Superior temporal gyrus (tissue), 1 donor: Measurements from ENCODE around the gene GIN1.
"Not testable (repeated sequence)": the region's sequence is repeated elsewhere in the genome, so short reads cannot be mapped to it uniquely, and the experiment has no call there.

Experiments
- DNase-seq: peaks from one replicate; pipeline ENCODE4 v3.0.0-alpha.2; 2016; ENCODE audit errors: extremely low spot score

The GIN1 gene

GRCh38 chr5:103111468-103111867, 8.5 kb downstream of the GIN1 start:
- no peak for DNase-seq

- no peak for DNase-seq
These were observed 9.5 kb downstream of the GIN1 start for GRCh38 chr5:103110403-103110802.

GRCh38 chr5:103109277-103109676, 10.7 kb downstream of the GIN1 start:
- no peak for DNase-seq

- no peak for DNase-seq
These were observed 11.9 kb downstream of the GIN1 start for GRCh38 chr5:103108086-103108485.

DNA sequence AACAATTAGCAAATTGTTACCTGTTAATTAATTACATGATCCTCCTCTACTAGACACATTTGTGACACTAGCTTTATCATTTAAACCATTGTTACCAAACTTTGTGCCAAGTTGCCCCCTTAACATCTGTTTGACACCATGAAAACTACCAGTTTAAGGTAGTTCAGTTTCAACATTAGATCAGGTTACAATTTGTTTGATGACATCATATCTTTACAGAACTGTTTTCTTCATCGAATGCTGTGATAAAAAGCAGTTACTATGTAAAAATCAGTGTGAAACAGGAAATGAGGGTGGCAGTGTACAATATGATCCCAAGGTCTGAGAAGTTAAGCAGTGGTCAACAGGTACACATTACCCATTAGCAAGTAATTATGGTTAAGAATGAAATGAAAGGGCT, 17.7 kb downstream of the GIN1 start:
- no peak for DNase-seq

- DNase-seq, result no peak
These were observed 18.7 kb downstream of the GIN1 start for GRCh38 chr5:103101079-103101750.

GRCh38 chr5:103098993-103099392, 20.9 kb downstream of the GIN1 start:
- no peak for DNase-seq

GRCh38 chr5:103094737-103095136, 25.2 kb downstream of the GIN1 start:
- no peak for DNase-seq

- no peak for DNase-seq
These were observed 26.2 kb downstream of the GIN1 start for GRCh38 chr5:103093727-103094126.

DNA sequence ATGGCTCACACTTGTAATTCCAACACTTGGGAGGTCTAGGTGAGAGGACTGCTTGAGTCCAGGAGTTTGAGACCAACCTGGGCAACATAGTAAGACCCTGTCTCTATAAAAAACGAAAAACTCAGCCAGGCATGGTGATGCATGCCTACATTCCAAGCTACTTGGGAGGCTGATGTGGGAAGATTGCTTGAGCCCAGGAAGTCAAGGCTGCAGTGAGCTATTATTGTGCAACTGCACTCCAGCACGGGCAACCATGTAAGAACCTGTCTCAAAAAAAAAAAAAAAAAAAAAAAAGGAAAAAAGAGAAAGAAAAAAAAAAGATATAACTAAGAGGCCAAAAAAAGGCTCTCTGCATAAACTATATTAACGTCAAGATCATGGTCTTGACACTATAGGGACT, 27.3 kb downstream of the GIN1 start:
- no peak for DNase-seq

DNA sequence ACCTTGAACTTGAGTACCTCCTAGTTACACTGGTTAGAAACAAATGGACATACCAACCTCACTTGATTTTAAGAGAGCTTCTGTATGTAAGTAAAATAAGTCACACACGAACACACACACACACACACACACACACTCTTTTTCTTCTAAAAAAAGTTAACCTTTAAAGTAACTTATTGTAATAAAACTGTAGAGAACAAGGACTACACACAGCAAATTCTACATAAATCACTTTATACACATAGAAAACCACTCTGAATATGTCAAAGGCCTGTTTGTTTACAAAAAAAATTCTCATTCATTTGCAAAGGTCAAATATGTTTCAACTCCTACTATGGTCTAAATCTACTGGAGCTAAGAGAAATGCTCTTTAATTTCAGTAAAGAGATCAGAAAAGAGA, 29.1 kb downstream of the GIN1 start:
- no peak for DNase-seq

- no peak for DNase-seq
These were observed 30.7 kb downstream of the GIN1 start for GRCh38 chr5:103089272-103089671.

DNA sequence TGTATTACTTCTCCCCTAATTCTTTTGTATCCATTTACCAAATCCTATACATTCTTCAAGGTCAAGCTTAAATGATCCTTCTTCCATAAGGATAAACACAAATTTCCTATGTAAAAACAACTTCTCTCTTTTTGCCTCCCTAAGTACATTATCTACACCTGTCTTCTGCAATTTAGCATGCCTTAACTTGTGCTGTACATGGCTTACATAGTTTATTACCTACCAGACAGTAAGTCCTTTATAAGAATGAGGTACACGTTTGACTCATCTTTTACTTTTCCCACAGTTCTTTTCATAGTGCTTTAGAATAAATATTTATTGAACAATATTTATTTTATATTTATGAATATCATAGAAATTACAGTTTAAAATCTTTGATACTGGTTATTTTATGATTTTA, 33.4 kb downstream of the GIN1 start:
- no peak for DNase-seq

DNA sequence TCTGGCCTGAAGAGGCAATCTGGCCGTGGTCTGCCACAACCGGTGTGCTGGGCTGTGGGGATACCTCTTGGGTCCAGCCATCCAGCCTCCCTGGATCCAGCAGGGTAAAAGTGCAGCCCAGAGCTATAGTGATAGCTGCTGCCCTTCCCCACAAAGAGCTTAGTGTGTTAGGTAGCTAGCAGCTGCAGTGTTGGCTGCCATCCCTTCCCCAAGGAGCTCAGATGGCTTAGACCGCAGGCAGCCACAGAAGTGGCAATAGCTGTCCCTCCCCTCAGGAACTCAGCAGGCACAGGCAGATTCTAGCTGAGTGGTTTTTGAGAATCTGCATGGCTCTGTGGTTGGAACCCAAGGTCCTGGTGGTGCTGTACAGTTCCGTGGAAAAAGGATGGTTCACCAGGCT, 40.1 kb downstream of the GIN1 start:
- DNase-seq, result no peak

DNA sequence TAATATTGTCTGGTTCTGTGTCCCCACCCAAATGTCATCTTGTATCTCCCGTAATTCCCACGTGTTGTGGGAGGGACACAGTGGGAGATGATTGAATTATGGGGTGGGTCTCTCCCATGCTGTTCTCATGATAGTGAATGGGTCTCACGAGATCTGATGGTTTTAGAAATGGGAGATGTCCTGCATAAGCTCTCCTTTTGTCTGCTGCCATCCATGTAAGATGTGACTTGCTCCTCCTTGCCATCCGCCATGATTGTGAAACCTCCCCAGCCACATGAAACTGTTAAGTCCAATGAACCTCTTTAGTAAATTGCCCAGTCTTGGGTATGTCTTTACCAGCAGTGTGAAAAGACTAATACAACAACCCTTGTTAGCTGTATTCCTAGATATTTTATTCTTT, 44.5 kb downstream of the GIN1 start:
- no peak for DNase-seq

- not testable (repeated sequence) for DNase-seq
These were observed 46.4 kb downstream of the GIN1 start for GRCh38 chr5:103073500-103073899.

- DNase-seq, result no peak
These were observed 53.6 kb downstream of the GIN1 start for GRCh38 chr5:103066326-103066725.

- DNase-seq, result no peak
These were observed 59.4 kb downstream of the GIN1 start for GRCh38 chr5:103060424-103060954.

DNA sequence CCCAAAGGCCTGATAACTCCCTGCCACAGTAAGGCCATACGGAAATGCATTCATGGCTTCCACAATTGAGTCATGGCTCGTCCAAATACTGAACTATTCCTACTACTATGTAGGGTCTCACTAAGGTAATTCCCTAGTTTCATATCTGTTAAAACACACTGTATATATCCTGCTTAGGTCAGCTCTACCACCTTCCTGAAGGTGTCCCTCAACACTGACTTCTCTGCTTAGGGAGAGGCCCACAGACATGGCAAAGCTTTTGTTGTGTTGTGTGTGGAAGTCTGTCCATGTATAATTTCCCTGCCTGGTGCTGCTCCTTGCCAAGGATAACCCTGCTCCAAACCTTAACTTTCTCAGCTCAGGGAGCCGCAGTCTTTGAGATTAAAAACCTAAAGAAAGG, 60.4 kb downstream of the GIN1 start:
- DNase-seq, result no peak

GRCh38 chr5:103057208-103058130, 62.5 kb downstream of the GIN1 start:
- no peak for DNase-seq

DNA sequence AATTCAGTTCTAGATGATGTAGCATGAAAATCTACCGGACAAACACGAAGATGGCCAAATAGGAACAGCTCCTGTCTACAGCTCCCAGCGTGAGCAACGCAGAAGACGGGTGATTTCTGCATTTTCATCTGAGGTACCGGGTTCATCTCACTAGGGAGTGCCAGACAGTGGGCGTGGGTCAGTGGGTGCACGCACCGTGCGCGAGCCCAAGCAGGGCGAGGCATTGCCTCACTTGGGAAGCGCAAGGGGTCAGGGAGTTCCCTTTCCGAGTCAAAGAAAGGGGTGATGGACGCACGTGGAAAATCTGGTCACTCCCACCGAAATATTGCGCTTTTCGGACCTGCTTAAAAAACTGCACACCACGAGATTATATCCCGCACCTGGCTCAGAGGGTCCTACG, 73.2 kb downstream of the GIN1 start:
- DNase-seq, result not testable (repeated sequence)

- peak; percentile 64 for DNase-seq
These were observed 78.8 kb downstream of the GIN1 start for GRCh38 chr5:103041071-103041676.
